HG03280 (cell line): ENCODE data around the gene DLG1.

Source experiments
- ATAC-seq: cut with Tn5 transposase; IDR thresholded peaks from one replicate; pipeline ENCODE4 v1.9.1; 2021; ENCODE audit warnings: mild to moderate bottlenecking, moderate library complexity; ENCODE audit not compliant: unreplicated experiment

Gene DLG1

GRCh38 chr3:197298341-197298944 lies at the start of gene DLG1:
TSS of gene DLG1 (minus strand) at chr3:197298612. CDS start at chr3:197297204, 1,408 bp downstream.
- peak; percentile 53 for ATAC-seq

GRCh38 chr3:197348014-197348413 lies 49.6 kb upstream of the DLG1 start:
- no peak for ATAC-seq

- no peak for ATAC-seq
These were observed 47.0 kb upstream of the DLG1 start for GRCh38 chr3:197345390-197345789.

GRCh38 chr3:197344582-197345318 lies 46.3 kb upstream of the DLG1 start:
- ATAC-seq, result no peak

GRCh38 chr3:197343656-197344408 lies 45.4 kb upstream of the DLG1 start:
- no peak for ATAC-seq

GRCh38 chr3:197343111-197343510 lies 44.7 kb upstream of the DLG1 start:
- no peak for ATAC-seq

GRCh38 chr3:197340521-197340871 lies 42.1 kb upstream of the DLG1 start:
- no peak for ATAC-seq

GRCh38 chr3:197339841-197340520 lies 41.6 kb upstream of the DLG1 start:
- no peak for ATAC-seq

- no peak for ATAC-seq
These were observed 40.2 kb upstream of the DLG1 start for GRCh38 chr3:197338586-197338985.

- no peak for ATAC-seq
These were observed 39.2 kb upstream of the DLG1 start for GRCh38 chr3:197337656-197338055.

GRCh38 chr3:197337214-197337613 lies 38.8 kb upstream of the DLG1 start:
- ATAC-seq, result no peak

- ATAC-seq, result no peak
These were observed 37.9 kb upstream of the DLG1 start for GRCh38 chr3:197336348-197336747.

GRCh38 chr3:197335428-197336132 lies 37.2 kb upstream of the DLG1 start:
- no peak for ATAC-seq

GRCh38 chr3:197333901-197334639 lies 35.7 kb upstream of the DLG1 start:
- ATAC-seq, result no peak

- no peak for ATAC-seq
These were observed 32.7 kb upstream of the DLG1 start for GRCh38 chr3:197331131-197331530.

GRCh38 chr3:197329382-197329781 lies 31.0 kb upstream of the DLG1 start:
- no peak for ATAC-seq

- no peak for ATAC-seq
These were observed 29.8 kb upstream of the DLG1 start for GRCh38 chr3:197328198-197328597.

- no peak for ATAC-seq
These were observed 29.3 kb upstream of the DLG1 start for GRCh38 chr3:197327701-197328100.

GRCh38 chr3:197325773-197326172 lies 27.4 kb upstream of the DLG1 start:
- ATAC-seq, result no peak

GRCh38 chr3:197322149-197322548 lies 23.7 kb upstream of the DLG1 start:
- ATAC-seq, result no peak
